Right cardiac atrium (tissue), 5 donors: ENCODE data around the gene RHOC. TPM values are rescaled to one million over a fixed set of nuclear protein-coding genes. Genes with fewer than 3 reads are reported as not detected.

Source experiments
- ATAC-seq, 2 donors: fragments of 200-7000 bp; cut with Tn5 transposase; one replicate each; pipeline versions ENCODE4 v1.8.0 to v1.9.1; 2020; ENCODE audit warnings: moderate library complexity in 2 of 2, mild to moderate bottlenecking in 1 of 2
- DNase-seq, 3 donors: peaks; one replicate each; pipeline ENCODE4 v3.0.0-alpha.2; 2020
- H3K27ac ChIP-seq: one replicate; pipeline ENCODE4 v1.5.1; 2013; ENCODE audit warnings: mild to moderate bottlenecking, low read length, control low read depth, moderate library complexity
- H3K27me3 ChIP-seq: one replicate; pipeline ENCODE4 v1.6.1; 2013; ENCODE audit not compliant: control insufficient read depth, insufficient read depth
- H3K4me1 ChIP-seq: one replicate; pipeline ENCODE4 v1.6.1; 2013; ENCODE audit warnings: low read length; ENCODE audit not compliant: control insufficient read depth, insufficient read depth
- H3K4me3 ChIP-seq: one replicate; pipeline ENCODE4 v1.5.1; 2013; ENCODE audit warnings: low read length, control low read depth
- H3K9me3 ChIP-seq: one replicate; pipeline ENCODE4 v1.6.1; 2013; ENCODE audit warnings: low read length; ENCODE audit not compliant: control insufficient read depth
- WGBS: extraction: QIAGEN DNeasy Blood & Tissue Kit; methylation state at CpG from one replicate; pipeline ENCODE4 v1.1.7; 2013; 5-methylcytosine and 5-hydroxymethylcytosine counted together
- intact Hi-C, 4 donors: fragments of 100-400 bp; cut with DNase I; formaldehyde crosslinking; loops; one replicate each; pipeline versions ENCODE4 v1.11.0 to v1.14.0; 2022 to 2023
- polyA plus RNA-seq: library from polyadenylated mRNA; stranded (reverse); fragments of 200-250 nt; gene quantifications from one replicate; pipeline ENCODE4 v1.2.3, GENCODE V29; 2013
- total RNA-seq, 4 donors: library from RNA; stranded (reverse); fragmentation: NEBNext Ultra II Directional; extraction: Animal tissue kit (Norgen Biotek cat#: 25700); gene quantifications; one replicate each; pipeline ENCODE4 v1.2.1, GENCODE V29; 2021
- donor health status: healthy with polysubstance abuse.
- donor health status: DM: no; HTN: yes; CAD: no.
- donor health status: DM: no; HTN: no; CAD: no.
- donor health status: DM: no; HTN: yes; CAD: no; lungs with severe emphysema.
- donor health status: DM: yes; HTN: yes; CAD: no.

Gene RHOC
- total and polyA plus RNA-seq, 5 donors = 169 to 262 (median 212) TPM

DNA sequence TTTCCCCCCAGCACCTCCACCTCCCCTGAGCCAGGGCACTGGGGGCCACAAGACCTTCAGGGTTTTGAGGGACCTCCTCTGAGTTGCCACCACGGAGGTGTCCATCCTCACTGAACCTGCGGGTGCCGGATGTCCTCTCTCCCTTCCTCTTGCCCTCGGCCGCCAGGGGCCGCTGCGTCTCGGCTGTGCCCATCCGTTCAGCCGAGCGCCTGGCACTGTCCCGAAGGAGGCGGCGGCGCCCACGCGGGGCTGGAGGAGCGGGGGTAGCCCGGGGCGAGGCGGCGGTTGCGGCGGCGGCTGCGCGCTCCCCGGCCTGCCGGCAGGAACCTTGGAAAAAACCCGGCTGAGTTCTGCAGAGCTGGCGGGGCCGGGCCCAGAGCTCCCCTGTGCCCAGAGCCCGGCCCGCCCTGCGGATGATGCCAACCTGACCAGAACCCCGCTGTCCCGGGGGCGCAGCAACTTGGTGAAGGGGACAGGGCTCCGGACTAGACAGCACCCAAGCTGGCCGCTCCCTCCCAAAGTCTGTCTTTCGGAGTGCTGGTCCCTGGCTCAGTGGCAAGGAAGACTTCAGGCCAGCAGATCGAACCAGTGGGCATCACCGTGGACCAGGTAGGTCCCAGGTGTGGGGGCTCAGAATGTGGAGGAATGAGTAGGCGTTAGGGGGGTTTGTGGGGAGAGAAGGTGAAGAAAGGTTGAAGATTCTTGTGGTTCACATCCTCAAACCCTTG lies 11.9 kb upstream of the RHOC start:
- peak overlapping the region; percentile 26 for H3K4me3 ChIP-seq
- H3K9me3 ChIP-seq = no peaks in the 10 kb centered on the region
- WGBS = 17% methylated on average over 44 of the region's 44 CpGs
- no peaks in the 10 kb centered on the region for H3K4me1 ChIP-seq
- ATAC-seq (peak in 1 of 2 donors; percentile 11), DNase-seq (peak; percentile 83 to 93 (median 89))
- intact Hi-C loops = loop anchor here in 3 of 4 donors (2.0 to 10.0 kb wide), 4 partner anchors 83 to 326 kb away; no protein-coding TSS in a partner anchor
- H3K27me3 ChIP-seq = no peaks in the 10 kb centered on the region
- H3K27ac ChIP-seq = no peak overlapping the region

GRCh38 chr1:112717263-112717873 lies 10.4 kb upstream of the RHOC start:
- H3K4me1 ChIP-seq = no peaks in the 10 kb centered on the region
- ATAC-seq = no peak
- 88% methylated on average over 2 of the region's 2 CpGs for WGBS
- H3K4me3 ChIP-seq = no peak overlapping the region
- no peak for DNase-seq
- no peaks in the 10 kb centered on the region for H3K27me3 ChIP-seq
- no peaks in the 10 kb centered on the region for H3K9me3 ChIP-seq
- intact Hi-C loops = loop anchor here in 3 of 4 donors (2.0 to 10.0 kb wide), 4 partner anchors 85 to 327 kb away; no protein-coding TSS in a partner anchor
- no peak overlapping the region for H3K27ac ChIP-seq

GRCh38 chr1:112716133-112716720 lies 9.3 kb upstream of the RHOC start:
- peak; percentile 76 to 78 for ATAC-seq
- intact Hi-C loops = loop anchor here in 3 of 4 donors (2.0 to 10.0 kb wide), 4 partner anchors 86 to 329 kb away; no protein-coding TSS in a partner anchor
- H3K27me3 ChIP-seq = no peaks in the 10 kb centered on the region

GRCh38 chr1:112715264-112716053 lies 8.5 kb upstream of the RHOC start, which contains the start of gene PPM1J:
TSS of gene PPM1J (minus strand) at chr1:112715332. CDS start at chr1:112715301, 31 bp downstream.
- Histone ChIP-seq H3K27me3 (no peaks in the 10 kb centered on the region), H3K9me3 (no peaks in the 10 kb centered on the region), H3K4me3 (peak within 1 kb of the TSS; percentile 69), H3K4me1 (no peaks in the 10 kb centered on the region), H3K27ac (peak within 1 kb of the TSS; percentile 32)
- intact Hi-C loops = loop anchor here in 3 of 4 donors (2.0 to 10.0 kb wide), 4 partner anchors 87 to 329 kb away; no protein-coding TSS in a partner anchor
- under 1% methylated on average over 51 of the region's 51 CpGs for WGBS
- peak; percentile 92 for ATAC-seq
- DNase-seq = peak; percentile 99 to 100 (median 100)

More at GRCh38 chr1:112716133-112716720, 9.3 kb upstream of the RHOC start:
- H3K4me3 ChIP-seq = peak overlapping the region; percentile 69
- H3K27ac ChIP-seq = peak overlapping the region; percentile 32
- WGBS = 16% methylated on average over 13 of the region's 13 CpGs
- DNase-seq = peak; percentile 84 to 92 (median 92)
- H3K9me3 ChIP-seq = no peaks in the 10 kb centered on the region
- no peaks in the 10 kb centered on the region for H3K4me1 ChIP-seq

GRCh38 chr1:112714313-112715263 lies 7.7 kb upstream of the RHOC start:
- Histone ChIP-seq H3K9me3 (no peaks in the 10 kb centered on the region), H3K4me1 (no peaks in the 10 kb centered on the region), H3K27ac (peak overlapping the region; percentile 8), H3K27me3 (no peaks in the 10 kb centered on the region), H3K4me3 (peak overlapping the region; percentile 69)
- 1% methylated on average over 86 of the region's 86 CpGs for whole genome bisulfite sequencing
- peak; percentile 9 to 11 for ATAC-seq
- DNase-seq = peak in 2 of 3 donors; percentile 77 to 81
- intact Hi-C loops = loop anchor here in 2 of 4 donors (5.0 to 10.0 kb wide), 3 partner anchors 88 to 330 kb away; no protein-coding TSS in a partner anchor

DNA sequence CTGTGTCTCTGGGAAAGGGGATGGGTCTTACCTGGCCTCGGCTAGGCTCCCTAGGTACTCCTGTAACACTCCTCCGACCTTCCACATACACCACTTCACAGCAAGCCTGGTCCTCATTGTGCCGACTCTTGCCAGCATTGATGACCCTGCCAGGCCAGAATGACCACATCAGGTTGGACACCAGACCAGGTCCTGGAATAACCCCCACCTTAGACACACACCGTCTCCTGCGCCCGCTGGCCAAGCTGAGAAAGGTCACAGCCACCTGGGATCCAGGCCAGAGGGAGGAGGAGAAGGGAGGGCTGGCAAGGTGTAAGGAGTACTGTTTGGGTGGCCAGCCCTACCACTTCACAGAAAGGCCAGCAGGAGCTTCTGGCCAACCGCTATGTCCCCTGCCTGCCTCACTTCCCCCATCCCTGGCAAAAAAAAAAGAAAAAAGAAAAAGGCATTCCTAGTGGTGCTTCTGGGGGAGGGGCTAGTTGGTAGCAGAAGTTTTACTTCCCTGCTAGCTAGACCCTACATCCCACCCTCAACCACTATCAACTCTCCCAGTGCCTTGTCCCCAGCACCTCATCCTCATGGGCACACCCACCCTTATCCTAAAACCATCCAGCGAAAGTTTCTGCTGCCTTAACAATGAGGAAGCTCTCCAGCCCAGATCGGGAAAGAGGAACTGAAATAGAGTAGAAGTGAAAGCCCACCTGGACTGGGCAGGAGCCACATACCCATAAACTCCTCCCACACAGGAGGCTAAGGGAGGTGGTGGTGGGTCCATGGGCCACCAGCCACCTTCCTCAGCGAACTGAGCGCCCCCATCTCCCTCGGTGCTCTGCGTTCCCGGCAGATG lies 6.8 kb upstream of the RHOC start:
- H3K4me3 ChIP-seq = peak overlapping the region; percentile 69
- no peaks in the 10 kb centered on the region for H3K9me3 ChIP-seq
- H3K4me1 ChIP-seq = no peaks in the 10 kb centered on the region
- WGBS = 50% methylated on average over 14 of the region's 14 CpGs
- ATAC-seq (no peak), DNase-seq (no peak)
- no peak overlapping the region for H3K27ac ChIP-seq
- no peaks in the 10 kb centered on the region for H3K27me3 ChIP-seq
- intact Hi-C loops = loop anchor here in 2 of 4 donors (10.0 kb wide), 2 partner anchors 91 to 331 kb away; no protein-coding TSS in a partner anchor

GRCh38 chr1:112712701-112713128 lies 5.8 kb upstream of the RHOC start:
- Histone ChIP-seq H3K27ac (no peak overlapping the region), H3K9me3 (no peaks in the 10 kb centered on the region), H3K27me3 (no peaks in the 10 kb centered on the region), H3K4me1 (no peaks in the 10 kb centered on the region), H3K4me3 (no peak overlapping the region)
- no peak for DNase-seq
- intact Hi-C loops = loop anchor here in 2 of 4 donors (10.0 kb wide), 2 partner anchors 92 to 332 kb away; no protein-coding TSS in a partner anchor
- ATAC-seq = no peak
- WGBS = 84% methylated on average over 9 of the region's 9 CpGs

DNA sequence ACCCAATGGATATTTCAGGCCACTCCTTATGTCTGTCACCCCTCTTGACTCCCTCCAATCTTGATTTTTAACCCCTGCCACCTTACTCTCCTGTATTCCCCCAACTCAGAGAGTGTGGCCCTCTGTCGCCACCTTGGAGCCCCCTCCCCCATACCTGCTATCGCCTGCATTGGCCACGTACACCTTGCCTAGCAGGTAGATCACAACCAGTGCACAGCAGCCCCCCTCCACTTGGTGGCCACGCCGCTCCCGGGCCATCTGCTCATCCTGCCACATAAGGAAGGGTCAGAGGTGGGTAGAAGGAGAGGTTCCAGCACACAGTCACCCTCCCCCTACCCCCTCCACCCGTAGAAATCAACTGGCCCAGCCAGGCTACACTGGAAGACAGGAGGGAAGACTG lies 5.3 kb upstream of the RHOC start:
- H3K27me3 ChIP-seq = no peaks in the 10 kb centered on the region
- no peak overlapping the region for H3K27ac ChIP-seq
- H3K4me3 ChIP-seq = no peak overlapping the region
- H3K9me3 ChIP-seq = no peaks in the 10 kb centered on the region
- WGBS = 89% methylated on average over 7 of the region's 7 CpGs
- no peaks in the 10 kb centered on the region for H3K4me1 ChIP-seq
- DNase-seq (no peak), ATAC-seq (no peak)
- intact Hi-C loops = loop anchor here in 2 of 4 donors (10.0 kb wide), 2 partner anchors 93 to 333 kb away; no protein-coding TSS in a partner anchor

DNA sequence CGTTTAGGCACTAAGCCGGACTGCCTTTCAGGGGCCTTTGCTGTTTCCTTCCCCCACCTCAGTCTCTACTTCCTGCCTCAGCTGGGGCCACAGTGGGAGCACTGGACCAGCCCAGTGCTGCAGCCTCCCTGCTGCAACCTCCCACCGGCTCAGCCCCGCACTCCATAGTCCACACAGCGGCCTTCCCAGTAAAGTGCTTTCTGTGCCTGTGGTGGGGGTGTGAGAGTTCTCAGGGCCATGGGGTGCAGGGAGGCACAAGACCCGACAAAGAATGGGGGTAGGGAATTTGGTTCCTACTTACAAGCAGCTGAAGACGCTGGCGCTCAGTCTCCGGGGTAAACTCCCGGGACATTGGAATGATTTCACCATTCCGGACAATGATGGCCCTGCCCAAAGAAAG lies 4.7 kb upstream of the RHOC start:
- 75% methylated on average over 11 of the region's 11 CpGs for WGBS
- intact Hi-C loops = loop anchor here in 2 of 4 donors (10.0 kb wide), 2 partner anchors 93 to 333 kb away; no protein-coding TSS in a partner anchor
- no peak for ATAC-seq

More for the DNA sequence above, 4.7 kb upstream of the RHOC start:
- no peak overlapping the region for H3K27ac ChIP-seq
- DNase-seq = no peak
- H3K4me1 ChIP-seq = no peaks in the 10 kb centered on the region
- no peaks in the 10 kb centered on the region for H3K9me3 ChIP-seq
- no peaks in the 10 kb centered on the region for H3K27me3 ChIP-seq
- no peak overlapping the region for H3K4me3 ChIP-seq
